ENCODE data around the gene CYP46A1. TPM values are rescaled to one million over a fixed set of nuclear protein-coding genes. Genes with fewer than 3 reads are reported as not detected.
"Not testable (repeated sequence)": the region's sequence is repeated elsewhere in the genome, so short reads cannot be mapped to it uniquely, and the experiment has no call there.

The CYP46A1 gene
- total and polyA plus RNA-seq, 10 donors, result 0.11 to 0.85 (median 0.32) TPM

GRCh38 chr14:99758121-99758821 lies 74.2 kb downstream of the CYP46A1 start:
- intact Hi-C loops (cut with DNase I; ENCODE audit: low total_unique reads), result no loop called here
- no peak overlapping the region for H3K27ac ChIP-seq
- TF ChIP-seq POLR2AphosphoS5 (IDR thresholded peaks at IDR 0.05) (no peak), CTCF (IDR thresholded peaks at IDR 0.05 in 8 of 11, conservative IDR thresholded peaks at IDR 0.05 in 3 of 11) (no peak), POLR2A (IDR thresholded peaks at IDR 0.05) (no peak)
- peaks cover 0 to 30% (median 0%) of the 10 kb centered on the region in 7 donors for H3K27me3 ChIP-seq (replicated peaks in 1 of 7)
- H3K36me3 ChIP-seq, result no peaks in the 10 kb centered on the region
- DNase-seq, result no peak
- peaks cover 0 to 46% (median 22%) of the 10 kb centered on the region in 6 donors for H3K4me1 ChIP-seq
- WGBS, 5 donors, result 74 to 86% (median 78%) methylated on average over 11 of the region's 11 CpGs
- H3K9me3 ChIP-seq, result no peaks in the 10 kb centered on the region
- no peak overlapping the region for H3K4me3 ChIP-seq

GRCh38 chr14:99758872-99759545 lies 74.9 kb downstream of the CYP46A1 start:
- Histone ChIP-seq H3K4me3 (no peak overlapping the region), H3K27ac (peak overlapping the region in 4 of 8 donors; percentile 14 to 50 (median 33)), H3K4me1 (peaks cover 0 to 42% (median 22%) of the 10 kb centered on the region in 6 donors), H3K9me3 (no peaks in the 10 kb centered on the region), H3K27me3 (replicated peaks in 1 of 7) (peaks cover 0 to 23% (median 0%) of the 10 kb centered on the region in 7 donors), H3K36me3 (no peaks in the 10 kb centered on the region)
- no peak for TF ChIP-seq POLR2A (IDR thresholded peaks at IDR 0.05)
- TF ChIP-seq POLR2AphosphoS5 (IDR thresholded peaks at IDR 0.05), result no peak
- TF ChIP-seq CTCF (IDR thresholded peaks at IDR 0.05 in 8 of 11, conservative IDR thresholded peaks at IDR 0.05 in 3 of 11), result no peak
- intact Hi-C loops (cut with DNase I; ENCODE audit: low total_unique reads), result no loop called here
- DNase-seq, result no peak
- 73 to 82% (median 74%) methylated on average over 6 to 7 of the region's 7 CpGs for WGBS, 5 donors

- Histone ChIP-seq H3K27ac (peak overlapping the region in 4 of 8 donors; percentile 14 to 50 (median 33)), H3K4me1 (peaks cover 0 to 42% (median 22%) of the 10 kb centered on the region in 6 donors), H3K4me3 (no peak overlapping the region), H3K9me3 (no peaks in the 10 kb centered on the region), H3K36me3 (no peaks in the 10 kb centered on the region), H3K27me3 (replicated peaks in 1 of 7) (peaks cover 0 to 18% (median 0%) of the 10 kb centered on the region in 7 donors)
- WGBS, 5 donors, result 52 to 72% (median 62%) methylated on average over 7 to 9 of the region's 9 CpGs
- DNase-seq, result no peak
- intact Hi-C loops (cut with DNase I; ENCODE audit: low total_unique reads), result no loop called here
- no peak for TF ChIP-seq POLR2A (IDR thresholded peaks at IDR 0.05)
- no peak for TF ChIP-seq CTCF (IDR thresholded peaks at IDR 0.05 in 8 of 11, conservative IDR thresholded peaks at IDR 0.05 in 3 of 11)
- peak; percentile 61 to 76 (median 63) for TF ChIP-seq POLR2AphosphoS5 (IDR thresholded peaks at IDR 0.05)
Observed at GRCh38 chr14:99759546-99759925, 75.4 kb downstream of the CYP46A1 start.

GRCh38 chr14:99760817-99761216 lies 76.7 kb downstream of the CYP46A1 start:
- peaks cover 0 to 5% (median 0%) of the 10 kb centered on the region in 7 donors for H3K27me3 ChIP-seq (replicated peaks in 1 of 7)
- WGBS, 5 donors, result 87 to 94% (median 89%) methylated on average over 5 of the region's 5 CpGs
- no peaks in the 10 kb centered on the region for H3K36me3 ChIP-seq
- DNase-seq, result no peak
- intact Hi-C loops (cut with DNase I; ENCODE audit: low total_unique reads), result no loop called here
- no peak overlapping the region for H3K27ac ChIP-seq
- no peaks in the 10 kb centered on the region for H3K9me3 ChIP-seq
- peaks cover 0 to 34% (median 13%) of the 10 kb centered on the region in 6 donors for H3K4me1 ChIP-seq
- no peak overlapping the region for H3K4me3 ChIP-seq
- TF ChIP-seq CTCF (IDR thresholded peaks at IDR 0.05 in 8 of 11, conservative IDR thresholded peaks at IDR 0.05 in 3 of 11) (no peak), POLR2AphosphoS5 (IDR thresholded peaks at IDR 0.05) (no peak)

GRCh38 chr14:99762911-99763310 lies 78.8 kb downstream of the CYP46A1 start:
- H3K9me3 ChIP-seq; H3K27me3 ChIP-seq (replicated peaks in 1 of 7); H3K36me3 ChIP-seq; intact Hi-C loops (cut with DNase I; ENCODE audit: low total_unique reads); H3K27ac ChIP-seq; H3K4me3 ChIP-seq; DNase-seq: not testable (repeated sequence)
- H3K4me1 ChIP-seq, result peaks cover 0 to 26% (median 5%) of the 10 kb centered on the region in 6 donors
- whole genome bisulfite sequencing, 5 donors, result 80 to 89% (median 81%) methylated on average over 4 of the region's 4 CpGs
